NCI-H446 (cell line): ENCODE measurements around the gene PLD2.
"Not testable (repeated sequence)": the region's sequence is repeated elsewhere in the genome, so short reads cannot be mapped to it uniquely, and the experiment has no call there.

Source experiments
- DNase-seq, 2 experiments: peaks; one replicate each; lab custom pipeline; 2025; lab: John Stamatoyannopoulos, UW

Gene PLD2

GRCh38 chr17:4858068-4858881 lies 51.3 kb downstream of the PLD2 start:
- no peak for DNase-seq

GRCh38 chr17:4858882-4859260 lies 51.9 kb downstream of the PLD2 start:
- no peak for DNase-seq

- no peak for DNase-seq
These were observed 53.1 kb downstream of the PLD2 start for GRCh38 chr17:4859816-4860625.

- no peak for DNase-seq
These were observed 53.7 kb downstream of the PLD2 start for GRCh38 chr17:4860651-4861050.

DNA sequence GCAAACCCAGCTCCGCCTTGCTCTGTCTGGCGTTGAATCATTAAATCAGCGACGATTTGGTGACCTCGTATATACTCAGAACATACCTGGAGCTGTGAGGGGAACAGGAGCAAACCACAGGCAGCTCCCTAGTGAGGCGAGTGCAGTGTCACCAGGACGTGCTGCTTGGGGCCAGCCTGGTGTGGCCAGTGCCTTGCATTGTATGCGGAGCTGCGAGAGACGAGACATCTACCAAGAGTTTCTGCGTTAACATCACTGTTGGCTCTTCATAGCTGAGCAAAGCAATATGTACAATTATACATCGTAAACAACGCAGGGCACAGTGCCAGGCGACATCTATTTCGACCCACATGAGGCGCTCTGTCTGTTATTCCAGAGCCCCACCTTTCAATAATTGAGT lies 54.1 kb downstream of the PLD2 start:
- no peak for DNase-seq

DNA sequence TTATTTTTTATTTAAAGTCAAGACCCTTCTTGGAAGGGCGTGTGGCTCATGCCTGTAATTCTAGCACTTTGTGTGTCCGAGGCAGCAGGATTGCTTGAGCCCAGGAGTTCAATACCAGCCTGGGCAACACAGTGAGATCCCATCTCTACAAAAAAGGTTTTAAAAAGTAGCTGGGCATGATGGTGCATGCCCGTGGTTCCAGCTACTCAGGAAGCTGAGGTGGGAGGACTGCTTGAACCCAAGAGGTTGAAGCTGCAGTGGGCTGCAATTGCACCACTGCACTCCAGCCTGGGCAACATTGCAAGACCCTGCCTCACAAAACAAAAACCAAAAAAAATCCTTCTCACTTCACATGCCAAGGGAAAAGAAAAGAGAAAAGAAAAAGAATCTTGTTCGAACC lies 55.8 kb downstream of the PLD2 start:
- no peak for DNase-seq

GRCh38 chr17:4863321-4863720 lies 56.4 kb downstream of the PLD2 start:
- no peak for DNase-seq

DNA sequence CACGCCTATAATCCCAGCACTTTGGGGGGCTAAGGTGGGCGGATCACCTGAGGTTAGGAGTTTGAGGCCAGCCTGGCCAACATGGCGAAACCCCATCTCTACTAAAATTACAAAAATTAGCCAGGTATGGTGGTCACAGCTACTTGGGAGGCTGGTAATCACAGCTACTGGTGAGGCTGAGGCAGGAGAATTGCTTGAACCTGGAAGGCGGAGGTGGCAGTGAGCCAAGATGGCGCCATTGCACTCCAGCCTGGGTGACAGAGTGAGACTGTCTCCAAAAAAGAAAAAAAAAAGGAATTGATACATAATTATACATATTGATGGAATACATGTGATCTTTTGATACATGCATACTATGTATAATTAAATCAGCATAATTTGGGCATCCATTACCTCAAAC lies 60.6 kb downstream of the PLD2 start:
- not testable (repeated sequence) for DNase-seq

- DNase-seq = not testable (repeated sequence)
These were observed 62.4 kb downstream of the PLD2 start for GRCh38 chr17:4869058-4869998.

GRCh38 chr17:4870855-4871254 lies 63.9 kb downstream of the PLD2 start:
- DNase-seq = no peak

- DNase-seq = no peak
These were observed 65.8 kb downstream of the PLD2 start for GRCh38 chr17:4872786-4873185.
